Right renal pelvis (tissue), 4 donors: ENCODE measurements around the gene CHRFAM7A. TPM values are rescaled to one million over a fixed set of nuclear protein-coding genes. Genes with fewer than 3 reads are reported as not detected.
"Not testable (repeated sequence)": the region's sequence is repeated elsewhere in the genome, so short reads cannot be mapped to it uniquely, and the experiment has no call there.

Experiments
- DNase-seq, 4 donors: peaks; one replicate each; pipeline ENCODE4 v3.0.0-alpha.2; 2013; ENCODE audit warnings: low read depth in 4 of 4, low spot score in 3 of 4, missing footprints in 1 of 4
- polyA plus RNA-seq, 4 donors: library from polyadenylated mRNA; unstranded; fragments of 120-200 nt; gene quantifications; one replicate each; pipeline ENCODE4 v1.2.1, GENCODE V29; 2013; ENCODE audit not compliant: insufficient read length in 4 of 4

CHRFAM7A gene
- polyA plus RNA-seq = 1 to 10 TPM; 1.9 to 2.5 (median 2.3) TPM

DNA sequence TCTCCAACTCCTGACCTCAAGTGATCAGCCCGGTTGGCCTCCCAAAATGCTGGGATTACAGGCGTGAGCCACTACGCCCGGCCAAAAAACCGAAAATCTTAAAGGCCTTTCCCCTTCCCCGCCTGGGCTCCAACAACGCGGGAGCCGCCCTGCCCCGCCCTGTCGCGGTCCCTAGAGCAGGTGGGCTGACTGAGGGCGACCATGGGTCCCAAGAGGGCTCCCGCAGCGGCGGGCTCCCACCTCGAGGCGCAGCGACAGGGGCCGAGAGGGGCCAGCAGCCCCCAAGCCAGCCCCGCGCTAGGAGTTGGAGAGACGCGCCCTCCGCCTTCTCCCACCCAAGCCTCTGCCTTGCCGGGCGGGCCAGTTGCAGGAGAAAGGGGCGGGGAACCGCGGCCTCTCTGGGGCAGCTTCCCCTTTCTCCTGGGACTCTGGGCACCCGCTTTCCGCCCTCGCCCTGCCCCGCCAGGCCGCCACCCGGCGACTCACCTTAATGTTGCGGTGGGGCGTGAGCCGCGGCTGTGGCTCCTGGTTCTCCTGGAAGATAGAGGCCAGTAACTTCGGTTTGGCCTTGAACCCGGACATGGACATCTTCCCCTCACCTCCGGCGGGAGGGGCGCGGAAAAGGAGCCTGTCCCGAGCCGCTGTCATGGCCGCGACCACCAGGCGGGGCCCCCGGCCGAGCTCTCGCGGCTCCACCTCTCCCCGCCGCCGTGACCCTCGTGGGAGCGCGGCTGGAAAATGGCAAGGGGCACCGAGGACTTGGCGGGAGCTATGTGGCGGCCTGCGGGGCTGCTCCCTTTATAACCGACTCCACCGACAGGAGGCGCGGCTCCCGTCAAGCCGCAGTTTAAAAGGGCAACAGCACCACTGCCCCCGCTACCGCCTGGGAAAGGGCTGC lies at the start of gene CHRFAM7A:
CHRFAM7A (minus strand) TSS at position 775 of the 898 bp plus-strand sequence. CDS start 10,189 bp downstream, outside the sequence.
- not testable (repeated sequence) for DNase-seq

- not testable (repeated sequence) for DNase-seq
Observed at GRCh38 chr15:30438348-30438747, 45.0 kb upstream of the CHRFAM7A start.

GRCh38 chr15:30435878-30436277 lies 42.5 kb upstream of the CHRFAM7A start:
- DNase-seq = not testable (repeated sequence)

GRCh38 chr15:30420723-30421122 lies 27.4 kb upstream of the CHRFAM7A start:
- not testable (repeated sequence) for DNase-seq

DNA sequence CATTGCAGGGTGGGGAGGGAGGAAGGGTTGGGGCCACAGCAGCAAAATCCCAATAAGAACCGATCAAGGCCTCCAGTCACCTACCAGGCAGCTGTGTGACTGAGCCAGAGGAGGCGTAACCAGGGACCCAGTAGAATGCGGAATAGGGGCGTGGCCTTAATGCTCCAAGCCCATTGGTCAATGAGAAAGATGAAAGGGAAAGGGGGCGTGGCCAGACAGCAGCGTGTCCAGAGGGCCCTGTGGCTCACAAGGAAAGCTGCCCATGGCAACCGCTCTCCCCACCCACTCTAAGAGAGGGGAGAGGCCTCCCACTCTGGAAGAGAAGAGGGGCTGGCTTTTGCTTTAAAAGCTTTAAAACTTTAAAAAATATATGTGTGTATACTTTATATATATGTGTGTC lies 20.8 kb upstream of the CHRFAM7A start, which contains the start of gene GOLGA8R:
GOLGA8R (minus strand) TSS at position 101 of the 400 bp plus-strand sequence; CDS start at position 3, 98 bp downstream.
- DNase-seq = not testable (repeated sequence)

GRCh38 chr15:30407636-30408035 lies 14.3 kb upstream of the CHRFAM7A start:
- not testable (repeated sequence) for DNase-seq

GRCh38 chr15:30398988-30399387 lies 5.6 kb upstream of the CHRFAM7A start:
- DNase-seq = not testable (repeated sequence)

- not testable (repeated sequence) for DNase-seq
Observed at GRCh38 chr15:30393664-30393991, 288 bp upstream of the CHRFAM7A start.

DNA sequence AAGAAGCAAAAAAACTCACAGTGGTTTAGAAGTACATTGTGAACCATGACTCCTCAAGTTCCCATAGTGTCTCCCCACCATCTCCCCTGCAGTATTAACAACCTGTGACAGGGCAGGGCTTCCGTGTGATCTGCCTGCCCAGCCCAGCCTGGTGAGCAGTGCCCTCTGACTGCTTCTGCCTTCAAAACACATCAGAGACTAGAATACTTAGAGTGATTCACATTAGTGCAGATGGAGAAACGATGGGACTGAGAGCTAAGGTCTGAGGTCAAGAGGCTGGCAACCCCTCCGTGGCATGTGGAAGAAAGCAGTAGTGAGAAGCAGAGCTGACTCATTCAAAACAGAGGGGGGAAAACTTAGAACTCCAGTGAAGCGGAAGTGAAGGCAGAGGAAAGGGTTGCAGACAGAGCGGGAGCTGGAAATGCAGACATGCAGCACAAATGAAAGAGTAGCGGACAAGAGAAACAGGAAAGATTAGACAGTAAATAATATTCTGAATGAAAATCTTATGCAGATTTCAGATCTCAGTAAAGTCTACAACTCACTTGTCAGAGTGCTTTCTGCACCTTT lies 6.9 kb downstream of the CHRFAM7A start:
- DNase-seq = not testable (repeated sequence)

DNA sequence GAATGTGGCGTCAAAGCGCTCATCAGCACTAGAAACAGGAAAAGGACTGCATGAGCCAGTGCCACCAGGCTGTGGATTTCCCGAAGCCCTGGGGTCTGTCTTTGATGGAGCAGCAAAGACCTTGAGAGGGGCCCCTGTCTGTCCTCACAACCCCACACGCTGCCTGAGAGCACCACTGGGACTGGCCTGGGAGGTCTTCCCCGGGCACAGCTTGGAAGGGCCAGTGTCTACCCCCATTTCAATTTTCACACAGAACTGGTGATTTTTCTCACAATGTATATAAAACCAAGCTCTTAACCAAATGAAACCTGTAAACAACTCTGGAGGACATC lies 16.3 kb downstream of the CHRFAM7A start:
- not testable (repeated sequence) for DNase-seq

DNA sequence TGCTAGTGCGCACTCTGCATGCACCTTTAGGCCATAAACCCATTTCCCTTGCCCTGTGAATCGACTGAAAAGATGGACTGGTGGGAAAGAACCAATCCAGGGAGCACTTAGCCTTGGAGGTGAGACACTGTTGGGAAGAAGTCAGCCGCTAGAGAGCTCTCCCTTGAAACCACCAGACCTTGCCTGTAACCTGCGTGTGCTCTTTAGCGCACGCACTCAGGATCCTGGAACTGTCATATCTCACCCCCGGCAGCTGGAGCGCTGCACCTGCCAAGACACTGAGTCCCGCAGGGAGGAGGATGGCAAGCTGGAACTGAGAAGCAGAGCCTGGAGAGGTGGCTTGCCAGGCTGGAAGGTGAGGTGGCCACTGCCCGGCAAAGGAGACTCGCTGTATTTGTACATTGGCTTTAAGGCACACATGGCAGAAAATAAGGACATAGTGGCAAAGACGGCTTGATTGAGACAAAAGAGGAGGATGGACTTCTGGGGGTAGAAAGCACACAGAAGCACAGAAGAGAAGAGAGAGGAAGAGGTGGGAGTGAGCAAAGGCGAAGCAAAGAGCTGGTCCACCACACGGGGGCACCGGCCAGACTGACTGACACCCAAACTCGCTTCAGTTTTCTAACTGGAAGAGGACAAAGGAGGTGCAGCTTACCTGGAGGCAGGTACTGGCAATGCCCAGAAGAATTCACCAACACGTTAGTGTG lies 16.8 kb downstream of the CHRFAM7A start:
- DNase-seq = not testable (repeated sequence)

GRCh38 chr15:30375872-30376271 lies 17.5 kb downstream of the CHRFAM7A start:
- not testable (repeated sequence) for DNase-seq

DNA sequence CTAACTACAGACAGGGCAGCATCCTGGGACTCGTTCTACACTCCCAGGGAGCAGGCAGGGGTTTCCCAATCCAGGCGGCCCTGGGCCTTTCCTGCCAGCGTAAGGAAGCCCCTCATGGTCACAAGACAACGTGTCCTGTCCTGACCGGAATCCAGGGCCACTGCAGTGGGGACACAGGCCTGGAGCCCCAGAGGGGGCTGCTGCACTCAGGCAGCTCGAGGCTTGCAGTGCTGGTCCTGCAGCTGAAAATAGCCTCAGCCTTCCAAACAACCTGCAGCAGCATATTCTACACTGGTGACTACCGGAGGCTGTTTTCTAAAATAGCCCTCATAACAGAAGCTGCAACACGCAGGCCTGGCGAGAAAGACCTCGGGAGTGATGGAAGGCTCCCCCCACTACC lies 18.5 kb downstream of the CHRFAM7A start:
- DNase-seq = not testable (repeated sequence)

- not testable (repeated sequence) for DNase-seq
Observed at GRCh38 chr15:30368271-30368670, 25.1 kb downstream of the CHRFAM7A start.

GRCh38 chr15:30367246-30367645 lies 26.1 kb downstream of the CHRFAM7A start:
- not testable (repeated sequence) for DNase-seq

- not testable (repeated sequence) for DNase-seq
Observed at GRCh38 chr15:30361404-30361803, 31.9 kb downstream of the CHRFAM7A start.

GRCh38 chr15:30360990-30361389 lies 32.4 kb downstream of the CHRFAM7A start:
- not testable (repeated sequence) for DNase-seq

- not testable (repeated sequence) for DNase-seq
Observed at GRCh38 chr15:30355043-30355442, 38.3 kb downstream of the CHRFAM7A start.

DNA sequence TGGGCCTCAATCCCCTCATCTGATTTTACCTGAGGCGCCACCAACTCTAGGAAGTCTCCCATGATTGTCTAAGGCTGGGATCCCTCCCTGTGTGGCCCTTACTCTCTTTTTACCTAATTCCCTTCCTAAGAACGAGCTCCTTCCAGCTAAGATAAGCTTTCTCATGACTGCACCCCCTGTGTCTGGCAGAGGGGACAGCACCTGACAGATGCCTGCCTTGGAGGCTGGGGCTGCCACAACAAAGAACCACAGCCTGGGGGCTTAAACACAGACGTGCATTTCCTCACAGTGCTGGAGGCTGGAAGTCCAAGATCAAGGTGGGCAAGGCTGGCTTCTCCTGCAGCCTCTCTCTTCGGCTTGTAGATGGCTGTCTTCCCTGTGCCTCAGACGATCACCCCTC lies 43.5 kb downstream of the CHRFAM7A start:
- not testable (repeated sequence) for DNase-seq

- not testable (repeated sequence) for DNase-seq
Observed at GRCh38 chr15:30336584-30336983, 56.8 kb downstream of the CHRFAM7A start.

DNA sequence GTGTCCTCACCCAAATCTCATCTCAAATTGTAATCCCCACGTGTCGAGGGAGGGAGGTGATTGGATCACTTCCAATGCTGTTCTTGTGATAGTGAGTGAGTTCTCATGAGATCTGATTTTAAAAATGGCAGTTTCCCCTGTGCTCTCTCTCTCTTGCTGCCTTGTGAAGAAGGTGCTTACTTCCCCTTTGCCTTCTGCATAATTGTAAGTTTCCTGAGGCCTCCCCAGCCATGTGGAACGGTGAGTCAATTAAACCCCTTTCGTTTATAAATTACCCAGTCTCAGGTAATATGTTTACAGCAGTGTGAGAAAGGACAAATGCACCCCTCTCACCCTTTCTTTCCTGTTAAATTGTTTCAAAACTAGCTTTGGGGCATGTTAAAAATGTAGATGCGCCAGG lies 59.2 kb downstream of the CHRFAM7A start:
- DNase-seq = not testable (repeated sequence)
